ENCODE data around the gene SREK1IP1. TPM values are rescaled to one million over a fixed set of nuclear protein-coding genes. Genes with fewer than 3 reads are reported as not detected.

Gene SREK1IP1
- total RNA-seq, 1 experiment from 2014 or later = 29.4 TPM

DNA sequence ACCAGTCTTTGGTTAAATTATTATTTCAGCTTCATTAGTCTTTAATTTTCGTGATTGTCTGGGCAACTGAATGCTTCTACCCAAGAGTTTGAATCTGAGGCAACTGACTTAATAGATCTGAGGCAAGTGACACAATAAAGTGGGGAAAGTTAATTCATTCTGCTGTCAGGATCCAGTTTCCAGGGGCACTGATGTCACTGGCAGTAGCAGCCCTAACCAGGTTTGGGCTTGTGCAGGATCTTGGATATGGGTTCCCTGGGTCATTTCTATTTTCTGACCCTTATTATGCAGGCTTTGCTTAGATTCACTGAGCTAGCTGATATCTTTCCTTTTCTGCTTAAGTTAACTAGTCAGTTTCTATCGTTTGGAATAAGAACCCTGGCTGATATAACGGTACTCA lies 9.6 kb downstream of the SREK1IP1 start:
- no peak overlapping the region for H2AFZ ChIP-seq (ENCODE audit: low read length)
- peaks cover 26% of the 10 kb centered on the region for H3K36me3 ChIP-seq (ENCODE audit: insufficient read depth, low read length)
- H4K20me1 ChIP-seq (ENCODE audit: insufficient read depth, low read depth, low read length) = no peaks in the 10 kb centered on the region
- no peaks in the 10 kb centered on the region for H3K9me3 ChIP-seq (ENCODE audit: low read length)
- H3K4me2 ChIP-seq (ENCODE audit: low read depth, low read length, poor library complexity, severe bottlenecking) = no peak overlapping the region
- no peaks in the 10 kb centered on the region for H3K4me1 ChIP-seq (ENCODE audit: low read length)
- no peak overlapping the region for H3K27ac ChIP-seq (ENCODE audit: low read length)
- peaks cover 96% of the 10 kb centered on the region for H3K79me2 ChIP-seq (ENCODE audit: low read length)
- no peaks in the 10 kb centered on the region for H3K9me2 ChIP-seq (replicated peaks; ENCODE audit: insufficient read depth, low read length)
- DNase-seq = no peak
- H3K9ac ChIP-seq (ENCODE audit: low read length) = no peak overlapping the region
- H3K27me3 ChIP-seq (ENCODE audit: low read length) = no peaks in the 10 kb centered on the region
- H3K4me3 ChIP-seq (ENCODE audit: low read length) = no peak overlapping the region

DNA sequence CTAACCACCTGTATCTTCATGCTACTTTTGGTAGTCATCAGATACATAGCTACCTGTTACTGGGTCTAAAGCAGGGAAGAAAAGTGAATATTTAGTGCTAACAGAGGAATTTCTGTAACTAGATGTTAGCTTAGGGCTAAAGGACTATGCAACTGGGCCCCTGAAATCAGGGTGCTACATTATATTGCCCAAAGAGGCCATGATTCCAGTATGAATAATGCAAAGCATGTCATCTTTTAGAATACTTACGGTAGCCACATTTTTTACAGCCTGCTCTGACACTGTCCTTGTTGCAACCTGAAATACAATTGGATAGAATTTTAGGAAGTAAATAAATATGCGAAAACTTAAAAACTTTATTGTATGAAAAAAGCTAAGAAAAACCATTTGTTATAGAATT lies 14.4 kb downstream of the SREK1IP1 start:
- no peak overlapping the region for H3K9ac ChIP-seq (ENCODE audit: low read length)
- no peak overlapping the region for H3K27ac ChIP-seq (ENCODE audit: low read length)
- H3K4me1 ChIP-seq (ENCODE audit: low read length) = no peaks in the 10 kb centered on the region
- H2AFZ ChIP-seq (ENCODE audit: low read length) = no peak overlapping the region
- H3K36me3 ChIP-seq (ENCODE audit: insufficient read depth, low read length) = peaks cover 23% of the 10 kb centered on the region
- no peaks in the 10 kb centered on the region for H3K27me3 ChIP-seq (ENCODE audit: low read length)
- H3K79me2 ChIP-seq (ENCODE audit: low read length) = peaks cover 84% of the 10 kb centered on the region
- no peak overlapping the region for H3K4me3 ChIP-seq (ENCODE audit: low read length)
- H3K9me2 ChIP-seq (replicated peaks; ENCODE audit: insufficient read depth, low read length) = no peaks in the 10 kb centered on the region
- H3K4me2 ChIP-seq (ENCODE audit: low read depth, low read length, poor library complexity, severe bottlenecking) = no peak overlapping the region
- H3K9me3 ChIP-seq (ENCODE audit: low read length) = no peaks in the 10 kb centered on the region
- no peak for DNase-seq
- no peaks in the 10 kb centered on the region for H4K20me1 ChIP-seq (ENCODE audit: insufficient read depth, low read depth, low read length)

DNA sequence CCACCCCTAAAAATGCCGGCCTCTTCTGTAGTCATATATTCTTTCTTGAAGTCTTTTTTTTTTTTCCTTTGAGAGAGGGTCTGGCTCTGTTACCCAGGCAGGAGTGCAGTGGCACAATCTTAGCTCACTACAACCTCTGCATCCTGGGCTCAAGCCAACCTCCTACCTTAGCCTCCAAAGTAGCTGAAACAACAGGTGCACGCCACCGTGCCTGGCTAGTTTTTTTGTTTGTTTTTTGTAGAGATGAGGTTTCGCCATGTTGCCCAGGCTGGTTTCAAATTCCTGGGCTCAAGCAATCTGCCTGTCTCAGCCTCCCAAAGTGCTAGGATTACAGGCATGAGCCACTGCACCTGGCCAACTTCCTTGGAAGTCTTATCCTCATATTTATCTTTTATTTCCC lies 19.1 kb downstream of the SREK1IP1 start:
- Histone ChIP-seq H3K36me3 (ENCODE audit: insufficient read depth, low read length) (peaks cover 13% of the 10 kb centered on the region; the same call in 1 of the 2 replicates), H4K20me1 (ENCODE audit: insufficient read depth, low read depth, low read length) (no peaks in the 10 kb centered on the region), H3K4me1 (ENCODE audit: low read length) (peaks cover 6% of the 10 kb centered on the region), H3K27ac (ENCODE audit: low read length) (no peak overlapping the region), H3K9me3 (ENCODE audit: low read length) (no peaks in the 10 kb centered on the region), H3K79me2 (ENCODE audit: low read length) (peaks cover 81% of the 10 kb centered on the region), H3K9ac (ENCODE audit: low read length) (no peak overlapping the region), H3K4me2 (ENCODE audit: low read depth, low read length, poor library complexity, severe bottlenecking) (no peak overlapping the region), H3K9me2 (replicated peaks; ENCODE audit: insufficient read depth, low read length) (no peaks in the 10 kb centered on the region), H3K4me3 (ENCODE audit: low read length) (no peak overlapping the region), H3K27me3 (ENCODE audit: low read length) (no peaks in the 10 kb centered on the region), H2AFZ (ENCODE audit: low read length) (no peak overlapping the region)
- no peak for DNase-seq

DNA sequence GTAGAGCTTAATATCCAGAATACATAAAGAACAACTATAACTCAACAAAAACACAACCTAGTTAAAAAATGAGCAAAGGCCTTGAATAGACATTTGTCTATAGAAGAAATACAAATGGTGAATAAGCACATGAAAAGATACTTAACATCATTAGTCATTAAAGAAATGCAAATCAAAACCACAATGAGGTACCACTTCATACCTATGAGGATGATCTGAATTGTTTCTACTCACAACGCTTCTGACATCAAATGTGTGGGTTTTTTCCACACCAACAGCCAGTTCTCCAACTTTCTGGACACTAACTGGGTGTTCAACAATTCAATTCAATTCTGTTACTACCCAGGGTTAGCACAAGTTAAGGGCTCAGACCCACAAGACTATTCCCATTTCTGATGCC lies 22.0 kb downstream of the SREK1IP1 start:
- no peaks in the 10 kb centered on the region for H3K36me3 ChIP-seq (ENCODE audit: insufficient read depth, low read length)
- H3K9me2 ChIP-seq (replicated peaks; ENCODE audit: insufficient read depth, low read length) = no peaks in the 10 kb centered on the region
- H4K20me1 ChIP-seq (ENCODE audit: insufficient read depth, low read depth, low read length) = no peaks in the 10 kb centered on the region
- no peak overlapping the region for H3K4me3 ChIP-seq (ENCODE audit: low read length)
- no peak overlapping the region for H3K9ac ChIP-seq (ENCODE audit: low read length)
- no peaks in the 10 kb centered on the region for H3K9me3 ChIP-seq (ENCODE audit: low read length)
- H3K4me2 ChIP-seq (ENCODE audit: low read depth, low read length, poor library complexity, severe bottlenecking) = no peak overlapping the region
- no peak overlapping the region for H3K27ac ChIP-seq (ENCODE audit: low read length)
- peaks cover 85% of the 10 kb centered on the region for H3K79me2 ChIP-seq (ENCODE audit: low read length)
- DNase-seq = no peak
- no peak overlapping the region for H2AFZ ChIP-seq (ENCODE audit: low read length)
- peaks cover 6% of the 10 kb centered on the region for H3K4me1 ChIP-seq (ENCODE audit: low read length)
- H3K27me3 ChIP-seq (ENCODE audit: low read length) = no peaks in the 10 kb centered on the region

DNA sequence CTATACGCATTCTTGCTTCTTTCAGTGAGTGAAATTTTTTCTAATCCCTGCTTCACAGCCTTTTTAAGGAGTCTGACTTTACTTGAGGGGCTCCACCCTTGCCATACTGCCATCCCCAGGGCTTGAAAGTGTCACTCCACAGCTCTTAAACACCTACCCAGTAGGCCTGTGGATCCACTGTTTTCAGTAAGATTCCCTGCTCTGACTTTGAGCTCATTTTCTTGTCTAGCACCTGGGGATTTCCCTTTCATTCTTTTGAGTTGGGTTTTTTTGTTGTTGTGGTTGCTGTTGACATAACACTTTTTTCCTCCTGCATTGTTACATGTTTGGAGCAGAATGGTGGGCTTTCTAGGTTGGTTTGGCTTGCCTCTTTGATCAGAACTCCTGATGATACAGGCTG lies 23.6 kb downstream of the SREK1IP1 start:
- no peak overlapping the region for H3K27ac ChIP-seq (ENCODE audit: low read length)
- H3K9me2 ChIP-seq (replicated peaks; ENCODE audit: insufficient read depth, low read length) = no peaks in the 10 kb centered on the region
- peaks cover 13% of the 10 kb centered on the region for H3K36me3 ChIP-seq (ENCODE audit: insufficient read depth, low read length)
- H4K20me1 ChIP-seq (ENCODE audit: insufficient read depth, low read depth, low read length) = no peaks in the 10 kb centered on the region
- no peak overlapping the region for H2AFZ ChIP-seq (ENCODE audit: low read length)
- no peak overlapping the region for H3K9ac ChIP-seq (ENCODE audit: low read length)
- peaks cover 80% of the 10 kb centered on the region for H3K79me2 ChIP-seq (ENCODE audit: low read length)
- H3K4me1 ChIP-seq (ENCODE audit: low read length) = peaks cover 6% of the 10 kb centered on the region
- H3K9me3 ChIP-seq (ENCODE audit: low read length) = no peaks in the 10 kb centered on the region
- no peak for DNase-seq
- H3K27me3 ChIP-seq (ENCODE audit: low read length) = no peaks in the 10 kb centered on the region
- H3K4me3 ChIP-seq (ENCODE audit: low read length) = no peak overlapping the region
- no peak overlapping the region for H3K4me2 ChIP-seq (ENCODE audit: low read depth, low read length, poor library complexity, severe bottlenecking)

DNA sequence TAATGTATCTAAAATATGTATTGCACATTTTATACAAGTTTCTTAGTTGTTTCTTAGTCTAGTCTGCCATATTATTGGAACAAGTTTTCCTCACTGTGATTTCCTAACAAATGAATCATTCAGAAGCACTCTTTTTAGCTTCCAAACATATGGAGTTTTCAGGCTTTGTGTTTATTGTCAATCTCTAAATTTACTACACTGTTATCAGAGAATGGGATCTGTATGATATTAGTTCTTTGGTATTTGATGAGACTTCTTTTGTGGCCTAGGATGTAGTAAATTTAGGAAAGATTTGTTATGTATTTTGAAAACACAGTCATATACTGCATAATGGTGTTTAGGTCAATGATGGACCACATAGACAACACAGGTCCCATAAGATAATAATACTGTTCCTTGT lies 25.7 kb downstream of the SREK1IP1 start:
- H4K20me1 ChIP-seq (ENCODE audit: insufficient read depth, low read depth, low read length) = no peaks in the 10 kb centered on the region
- no peak overlapping the region for H3K9ac ChIP-seq (ENCODE audit: low read length)
- peaks cover 33% of the 10 kb centered on the region for H3K36me3 ChIP-seq (ENCODE audit: insufficient read depth, low read length)
- H3K9me2 ChIP-seq (replicated peaks; ENCODE audit: insufficient read depth, low read length) = no peaks in the 10 kb centered on the region
- H3K9me3 ChIP-seq (ENCODE audit: low read length) = no peaks in the 10 kb centered on the region
- no peak overlapping the region for H3K27ac ChIP-seq (ENCODE audit: low read length)
- peaks cover 6% of the 10 kb centered on the region for H3K4me1 ChIP-seq (ENCODE audit: low read length)
- H3K27me3 ChIP-seq (ENCODE audit: low read length) = no peaks in the 10 kb centered on the region
- no peak overlapping the region for H3K4me2 ChIP-seq (ENCODE audit: low read depth, low read length, poor library complexity, severe bottlenecking)
- no peak overlapping the region for H2AFZ ChIP-seq (ENCODE audit: low read length)
- no peak for DNase-seq
- H3K79me2 ChIP-seq (ENCODE audit: low read length) = peaks cover 82% of the 10 kb centered on the region
- H3K4me3 ChIP-seq (ENCODE audit: low read length) = no peak overlapping the region

DNA sequence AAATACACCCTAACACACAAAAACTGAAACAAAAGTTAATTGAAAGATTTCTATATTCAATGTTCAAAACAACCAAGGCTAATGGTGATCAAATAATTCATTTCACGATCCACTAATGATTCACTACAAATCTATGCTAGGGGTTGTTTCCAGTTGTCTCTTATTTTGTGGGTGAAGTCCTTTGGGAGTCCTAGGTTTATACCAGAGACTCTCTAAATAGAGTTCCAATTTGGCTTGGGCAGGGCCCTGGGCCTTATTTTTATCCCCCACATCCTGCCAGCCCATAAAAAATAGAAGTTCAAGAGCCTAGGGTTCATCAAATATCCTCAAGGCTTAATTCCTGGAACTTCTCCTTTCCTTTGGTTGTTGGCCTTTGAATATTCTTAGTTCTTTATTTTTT lies 26.1 kb downstream of the SREK1IP1 start:
- no peaks in the 10 kb centered on the region for H3K9me2 ChIP-seq (replicated peaks; ENCODE audit: insufficient read depth, low read length)
- H3K4me2 ChIP-seq (ENCODE audit: low read depth, low read length, poor library complexity, severe bottlenecking) = no peak overlapping the region
- H3K9me3 ChIP-seq (ENCODE audit: low read length) = no peaks in the 10 kb centered on the region

DNA sequence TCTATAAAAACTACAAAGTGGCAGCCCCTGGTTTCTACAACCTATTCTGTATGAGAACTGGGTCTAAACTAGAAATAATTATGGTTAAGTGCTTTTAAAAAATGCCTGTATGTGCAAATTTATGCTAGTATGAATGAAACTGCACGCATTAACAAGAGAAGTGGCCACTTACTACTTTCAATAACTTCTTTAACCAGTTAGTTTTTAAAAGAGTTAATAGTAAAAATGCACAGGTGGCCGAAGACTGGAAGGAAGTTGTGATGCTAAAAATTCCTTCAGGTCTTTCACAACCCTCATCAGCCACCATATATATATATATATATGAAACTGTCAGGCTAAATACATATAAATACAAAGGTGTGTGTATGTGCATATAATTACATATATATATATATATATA lies 41.3 kb downstream of the SREK1IP1 start:
- H3K27ac ChIP-seq (ENCODE audit: low read length) = no peak overlapping the region
- H3K9me2 ChIP-seq (replicated peaks; ENCODE audit: insufficient read depth, low read length) = no peaks in the 10 kb centered on the region
- no peak overlapping the region for H2AFZ ChIP-seq (ENCODE audit: low read length)
- no peaks in the 10 kb centered on the region for H3K4me1 ChIP-seq (ENCODE audit: low read length)
- H3K4me2 ChIP-seq (ENCODE audit: low read depth, low read length, poor library complexity, severe bottlenecking) = no peak overlapping the region
- H3K9ac ChIP-seq (ENCODE audit: low read length) = no peak overlapping the region
- H3K36me3 ChIP-seq (ENCODE audit: insufficient read depth, low read length) = peaks cover 17% of the 10 kb centered on the region; the same call in 1 of the 2 replicates
- H4K20me1 ChIP-seq (ENCODE audit: insufficient read depth, low read depth, low read length) = no peaks in the 10 kb centered on the region
- DNase-seq = no peak
- H3K9me3 ChIP-seq (ENCODE audit: low read length) = no peaks in the 10 kb centered on the region
- H3K79me2 ChIP-seq (ENCODE audit: low read length) = peaks cover 33% of the 10 kb centered on the region
- no peak overlapping the region for H3K4me3 ChIP-seq (ENCODE audit: low read length)
- no peaks in the 10 kb centered on the region for H3K27me3 ChIP-seq (ENCODE audit: low read length)

More for the DNA sequence above, 26.1 kb downstream of the SREK1IP1 start:
- Histone ChIP-seq H3K4me3 (ENCODE audit: low read length) (no peak overlapping the region), H2AFZ (ENCODE audit: low read length) (no peak overlapping the region), H3K36me3 (ENCODE audit: insufficient read depth, low read length) (peaks cover 33% of the 10 kb centered on the region), H3K27ac (ENCODE audit: low read length) (no peak overlapping the region), H3K27me3 (ENCODE audit: low read length) (no peaks in the 10 kb centered on the region), H3K9ac (ENCODE audit: low read length) (no peak overlapping the region), H3K79me2 (ENCODE audit: low read length) (peaks cover 82% of the 10 kb centered on the region), H3K4me1 (ENCODE audit: low read length) (peaks cover 6% of the 10 kb centered on the region), H4K20me1 (ENCODE audit: insufficient read depth, low read depth, low read length) (no peaks in the 10 kb centered on the region)
- DNase-seq = no peak

DNA sequence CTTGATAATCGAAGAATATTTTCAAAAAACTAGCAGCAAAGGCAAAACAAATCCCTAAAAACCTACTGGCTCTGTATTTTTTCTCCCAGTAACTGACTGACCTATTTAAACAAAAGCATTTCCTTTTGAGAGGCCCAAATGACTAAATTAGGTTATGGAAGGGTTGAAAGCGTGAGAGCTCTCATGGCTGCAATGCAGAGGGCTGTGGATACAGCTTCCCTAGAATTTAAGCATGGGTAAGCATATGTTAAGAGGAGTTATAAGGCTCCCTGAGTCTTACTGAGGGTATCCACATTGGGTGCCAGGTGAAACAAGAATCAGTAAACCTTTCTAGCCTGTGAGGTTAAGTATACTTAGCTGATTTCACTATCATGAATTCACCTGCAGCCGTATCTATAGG lies 45.9 kb downstream of the SREK1IP1 start:
- Histone ChIP-seq H2AFZ (ENCODE audit: low read length) (no peak overlapping the region), H3K4me3 (ENCODE audit: low read length) (no peak overlapping the region), H3K4me1 (ENCODE audit: low read length) (no peaks in the 10 kb centered on the region)

More for the DNA sequence above, 45.9 kb downstream of the SREK1IP1 start:
- H3K9ac ChIP-seq (ENCODE audit: low read length) = no peak overlapping the region
- no peak overlapping the region for H3K4me2 ChIP-seq (ENCODE audit: low read depth, low read length, poor library complexity, severe bottlenecking)
- H3K27me3 ChIP-seq (ENCODE audit: low read length) = no peaks in the 10 kb centered on the region
- H4K20me1 ChIP-seq (ENCODE audit: insufficient read depth, low read depth, low read length) = no peaks in the 10 kb centered on the region
- H3K79me2 ChIP-seq (ENCODE audit: low read length) = no peaks in the 10 kb centered on the region
- no peaks in the 10 kb centered on the region for H3K9me2 ChIP-seq (replicated peaks; ENCODE audit: insufficient read depth, low read length)
- DNase-seq = no peak
- no peak overlapping the region for H3K27ac ChIP-seq (ENCODE audit: low read length)
- H3K36me3 ChIP-seq (ENCODE audit: insufficient read depth, low read length) = peaks cover 16% of the 10 kb centered on the region; the same call in 1 of the 2 replicates
- H3K9me3 ChIP-seq (ENCODE audit: low read length) = no peaks in the 10 kb centered on the region
